Pancreas (tissue), 10 donors: Measurements from ENCODE around the gene NF1. TPM values are rescaled to one million over a fixed set of nuclear protein-coding genes. Genes with fewer than 3 reads are reported as not detected.

Experiments
- ATAC-seq, 4 donors: fragments of 200-7000 bp; cut with Tn5 transposase; one replicate each; pipeline versions ENCODE4 v1.8.0 to v1.9.1; 2020; ENCODE audit warnings: mild to moderate bottlenecking in 4 of 4, moderate library complexity in 4 of 4
- DNase-seq, 6 donors: peaks; one replicate each; pipeline ENCODE4 v3.0.0-alpha.2; 2020
- FAIRE-seq: peaks from 2 replicates; lab custom pipeline; 2012; peaks lifted over from hg19 to GRCh38; lab: Jason Lieb, UNC
- H3K27ac ChIP-seq, 4 donors: fragments of 200-600 bp; sonication (generic); 1 replicate in 3 of 4; 2 replicates in 1 of 4; pipeline versions ENCODE4 v1.5.0 to v1.8.0; 2020
- H3K27me3 ChIP-seq, 4 donors: fragments of 200-600 bp; one replicate each; pipeline ENCODE4 v1.8.0; 2021
- H3K36me3 ChIP-seq, 3 donors: fragments of 200-600 bp; sonication (generic) in 1 of 3; one replicate each; pipeline versions ENCODE4 v1.5.0 to v1.8.0; 2020 to 2021
- H3K4me1 ChIP-seq, 3 donors: fragments of 200-600 bp; one replicate each; pipeline ENCODE4 v1.8.0; 2021
- H3K4me3 ChIP-seq, 4 donors: fragments of 200-600 bp; sonication (generic) in 2 of 4; one replicate each; pipeline versions ENCODE4 v1.5.0 to v1.8.0; 2020 to 2021
- H3K9me3 ChIP-seq, 4 donors: fragments of 200-600 bp; one replicate each; pipeline ENCODE4 v1.8.0; 2021
- CTCF ChIP-seq, 4 donors: fragments of 200-600 bp; sonication (generic) in 3 of 4; IDR thresholded peaks; one replicate each; pipeline versions ENCODE4 v1.5.0 to v1.8.0; 2021; ENCODE audit warnings: antibody characterized with exemption in 4 of 4
- WGBS, 2 donors: extraction: QIAGEN DNeasy Blood & Tissue Kit; methylation state at CpG; one replicate each; pipeline ENCODE4 v1.1.7; 2013; 5-methylcytosine and 5-hydroxymethylcytosine counted together
- intact Hi-C, 3 donors: fragments of 100-400 bp; cut with DNase I; formaldehyde crosslinking; loops; one replicate each; pipeline versions ENCODE4 v1.11.1 to v1.14.2; 2022
- polyA plus RNA-seq, 2 donors: library from polyadenylated mRNA; stranded (reverse); fragments of 200-250 nt; gene quantifications; one replicate each; pipeline ENCODE4 v1.2.3, GENCODE V29; 2013
- total RNA-seq, 6 donors: library from RNA; stranded (reverse); fragmentation: NEBNext Ultra II Directional in 4 of 6; extraction: Animal tissue kit (Norgen Biotek cat#: 25700) in 4 of 6; gene quantifications; one replicate each; pipeline versions ENCODE4 v1.2.1 to v1.2.4, GENCODE V29; 2021 to 2023
- donor health status: healthy with polysubstance abuse.
- donor health status: DM: no; HTN: no; CAD: no; lungs with moderate emphysema.
- donor health status: DM: no; HTN: no; CAD: no.
- donor health status: control.
- donor health status: control.
- donor health status: Bipolar disorder and iron deficiency.
- donor health status: DM: yes; HTN: yes; CAD: no.
- donor health status: DM: no; HTN: no; CAD: no.
- donor health status: DM: no; HTN: no; CAD: no.
- donor health status: DM: yes; HTN: yes; CAD: no.

NF1 gene
- total and polyA plus RNA-seq, 8 donors: 6.6 to 38.4 (median 27.8) TPM

DNA sequence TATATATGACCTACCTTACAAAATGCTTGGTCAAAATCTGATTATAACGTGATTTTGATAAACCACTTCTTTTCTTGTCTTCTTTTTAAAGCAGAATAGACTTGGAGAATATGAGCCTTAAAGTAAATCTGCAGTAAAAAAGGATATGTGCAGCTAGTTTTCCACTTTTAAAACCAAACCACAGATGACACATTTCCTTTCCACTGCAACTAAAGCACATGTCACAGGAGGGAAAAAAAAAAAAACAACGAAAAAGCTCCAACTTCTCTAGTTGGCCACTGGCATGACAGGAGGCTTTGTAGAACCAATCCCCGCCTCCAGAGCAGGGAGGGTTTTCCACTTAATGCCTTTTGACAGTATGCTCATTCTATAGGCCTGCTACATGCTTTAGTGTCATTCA, 226.7 kb downstream of the NF1 start, which contains the start of gene EVI2A:
Gene EVI2A, minus strand, starts transcription at position 142 of the 400 bp plus-strand sequence. CDS start 2,609 bp downstream, outside the sequence.
- peak within 1 kb of the TSS in 2 of 4 donors; percentile 14 to 39 for H3K27ac ChIP-seq
- DNase-seq (peak in 1 of 6 donors; percentile 32), ATAC-seq (peak in 2 of 4 donors; percentile 61 to 77), FAIRE-seq (no peak)
- intact Hi-C loops: no loop called here
- H3K9me3 ChIP-seq: no peaks in the 10 kb centered on the region
- peaks cover 0 to 5% (median 3%) of the 10 kb centered on the region in 3 donors for H3K4me1 ChIP-seq
- no peaks in the 10 kb centered on the region for H3K36me3 ChIP-seq
- TF ChIP-seq CTCF (IDR thresholded peaks at IDR 0.05): no peak
- 84 to 87% methylated on average over 3 of the region's 3 CpGs for WGBS, 2 donors
- no peaks in the 10 kb centered on the region for H3K27me3 ChIP-seq
- H3K4me3 ChIP-seq: peak within 1 kb of the TSS in 1 of 4 donors; percentile 5

GRCh38 chr17:31321966-31322365, 227.2 kb downstream of the NF1 start:
- WGBS, 2 donors: 95 to 98% methylated on average over 4 of the region's 4 CpGs
- Histone ChIP-seq H3K9me3 (no peaks in the 10 kb centered on the region), H3K27ac (no peak overlapping the region), H3K4me3 (no peak overlapping the region), H3K4me1 (peaks cover 0 to 3% (median under 1%) of the 10 kb centered on the region in 3 donors), H3K36me3 (no peaks in the 10 kb centered on the region), H3K27me3 (no peaks in the 10 kb centered on the region)
- ATAC-seq (no peak), DNase-seq (no peak), FAIRE-seq (no peak)
- intact Hi-C loops: no loop called here
- no peak for TF ChIP-seq CTCF (IDR thresholded peaks at IDR 0.05)

GRCh38 chr17:31323551-31323950, 228.8 kb downstream of the NF1 start:
- FAIRE-seq: no peak
- Histone ChIP-seq H3K36me3 (peaks cover 0 to 10% (median 0%) of the 10 kb centered on the region in 3 donors), H3K9me3 (no peaks in the 10 kb centered on the region), H3K27me3 (no peaks in the 10 kb centered on the region), H3K4me3 (no peak overlapping the region), H3K4me1 (no peaks in the 10 kb centered on the region), H3K27ac (no peak overlapping the region)
- no peak for DNase-seq
- ATAC-seq: no peak
- intact Hi-C loops: no loop called here
- TF ChIP-seq CTCF (IDR thresholded peaks at IDR 0.05): no peak

- WGBS, 2 donors: 94 to 96% methylated on average over 12 of the region's 12 CpGs
- Histone ChIP-seq H3K4me3 (no peak overlapping the region), H3K27me3 (no peaks in the 10 kb centered on the region), H3K27ac (no peak overlapping the region), H3K36me3 (peaks cover 0 to 10% (median 6%) of the 10 kb centered on the region in 3 donors), H3K4me1 (no peaks in the 10 kb centered on the region), H3K9me3 (no peaks in the 10 kb centered on the region)
- DNase-seq (no peak), FAIRE-seq (no peak), ATAC-seq (no peak)
- TF ChIP-seq CTCF (IDR thresholded peaks at IDR 0.05): no peak
- intact Hi-C loops: no loop called here
Observed at GRCh38 chr17:31327534-31328159, 232.9 kb downstream of the NF1 start.

GRCh38 chr17:31328160-31328535, 233.4 kb downstream of the NF1 start:
- no peak for DNase-seq
- Histone ChIP-seq H3K4me3 (no peak overlapping the region), H3K9me3 (no peaks in the 10 kb centered on the region), H3K27ac (no peak overlapping the region), H3K36me3 (peaks cover 0 to 10% (median 6%) of the 10 kb centered on the region in 3 donors), H3K4me1 (no peaks in the 10 kb centered on the region), H3K27me3 (no peaks in the 10 kb centered on the region)
- no peak for FAIRE-seq
- ATAC-seq: no peak
- intact Hi-C loops: no loop called here
- TF ChIP-seq CTCF (IDR thresholded peaks at IDR 0.05): no peak
